Uterus (tissue), 2 donors: ENCODE data around the gene HOXA9.

ENCODE experiments used
- POLR2A ChIP-seq, 2 donors: fragments of 450-650 bp; IDR thresholded peaks; one replicate each; pipeline ENCODE4 v1.6.1; 2016; ENCODE audit warnings: antibody characterized with exemption in 2 of 2, mild to moderate bottlenecking in 1 of 2, moderate library complexity in 1 of 2
- TF ChIP-seq, protein P1 (sequence below), 4 experiments: fragments of 200-600 bp in 2 of 4; fragments of 450-650 bp in 2 of 4; sonication (generic) in 2 of 4; IDR thresholded peaks; one replicate each; pipeline ENCODE4 v1.5.1; 2016 to 2019; ENCODE audit warnings: antibody characterized with exemption in 4 of 4, mild to moderate bottlenecking in 2 of 4, moderate library complexity in 1 of 4

DNA sequence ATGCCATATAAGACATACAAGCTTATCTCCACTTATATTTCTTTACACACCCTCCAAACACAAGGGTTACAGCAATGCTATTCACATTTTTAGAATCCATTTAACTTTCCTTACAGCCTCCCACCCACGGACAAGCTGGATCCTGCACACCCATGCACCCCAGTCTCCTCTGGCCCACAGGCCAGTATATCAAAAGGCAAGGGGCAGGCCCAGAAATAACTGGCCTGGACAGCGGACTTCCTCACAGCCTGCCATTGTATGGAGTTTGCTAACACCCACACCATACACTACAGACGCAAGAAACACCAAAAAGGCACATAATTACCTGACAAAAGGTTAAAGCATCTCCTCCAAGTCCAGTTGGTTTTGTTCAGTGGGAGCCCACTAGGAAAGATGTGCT is 46.8 kb downstream of the HOXA9 start:
- TF ChIP-seq, protein P1, sequence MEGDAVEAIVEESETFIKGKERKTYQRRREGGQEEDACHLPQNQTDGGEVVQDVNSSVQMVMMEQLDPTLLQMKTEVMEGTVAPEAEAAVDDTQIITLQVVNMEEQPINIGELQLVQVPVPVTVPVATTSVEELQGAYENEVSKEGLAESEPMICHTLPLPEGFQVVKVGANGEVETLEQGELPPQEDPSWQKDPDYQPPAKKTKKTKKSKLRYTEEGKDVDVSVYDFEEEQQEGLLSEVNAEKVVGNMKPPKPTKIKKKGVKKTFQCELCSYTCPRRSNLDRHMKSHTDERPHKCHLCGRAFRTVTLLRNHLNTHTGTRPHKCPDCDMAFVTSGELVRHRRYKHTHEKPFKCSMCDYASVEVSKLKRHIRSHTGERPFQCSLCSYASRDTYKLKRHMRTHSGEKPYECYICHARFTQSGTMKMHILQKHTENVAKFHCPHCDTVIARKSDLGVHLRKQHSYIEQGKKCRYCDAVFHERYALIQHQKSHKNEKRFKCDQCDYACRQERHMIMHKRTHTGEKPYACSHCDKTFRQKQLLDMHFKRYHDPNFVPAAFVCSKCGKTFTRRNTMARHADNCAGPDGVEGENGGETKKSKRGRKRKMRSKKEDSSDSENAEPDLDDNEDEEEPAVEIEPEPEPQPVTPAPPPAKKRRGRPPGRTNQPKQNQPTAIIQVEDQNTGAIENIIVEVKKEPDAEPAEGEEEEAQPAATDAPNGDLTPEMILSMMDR (IDR thresholded peaks at IDR 0.05): no peak
- no peak for TF ChIP-seq POLR2A (IDR thresholded peaks at IDR 0.05)
